H9 (cell line): Measurements from ENCODE around the gene TBC1D5. TPM values are rescaled to one million over a fixed set of nuclear protein-coding genes. Genes with fewer than 3 reads are reported as not detected.

Experiments used
- DNase-seq: peaks from one replicate; pipeline ENCODE4 v3.0.0-alpha.2; 2017
- H2AFZ ChIP-seq: one replicate; pipeline ENCODE4 v1.6.1; 2013; ENCODE audit warnings: mild to moderate bottlenecking, low read length, control low read depth, moderate library complexity
- H2AK5ac ChIP-seq: 2 replicates; pipeline ENCODE4 v1.6.1; 2013; ENCODE audit warnings: low read length, control low read depth, mixed read lengths; ENCODE audit not compliant: insufficient read length
- H2BK120ac ChIP-seq: one replicate; pipeline ENCODE4 v1.6.1; 2013; ENCODE audit warnings: low read depth, mild to moderate bottlenecking, low read length, control low read depth, inconsistent platforms; ENCODE audit not compliant: poor library complexity, severe bottlenecking
- H2BK12ac ChIP-seq: 2 replicates; pipeline ENCODE4 v1.6.1; 2013; ENCODE audit warnings: low read length, control low read depth, mixed read lengths, low read depth; ENCODE audit not compliant: insufficient read length
- H2BK15ac ChIP-seq: 2 replicates; pipeline ENCODE4 v1.6.1; 2013; ENCODE audit warnings: low read depth, low read length, control low read depth
- H2BK20ac ChIP-seq: one replicate; pipeline ENCODE4 v1.6.1; 2013; ENCODE audit warnings: low read depth, mild to moderate bottlenecking, low read length, control low read depth, inconsistent platforms; ENCODE audit not compliant: poor library complexity, severe bottlenecking
- H2BK5ac ChIP-seq: 2 replicates; pipeline ENCODE4 v1.6.1; 2013; ENCODE audit warnings: low read length, control low read depth, mixed read lengths; ENCODE audit not compliant: insufficient read length
- H3K14ac ChIP-seq: 2 replicates; pipeline ENCODE4 v1.6.1; 2013; ENCODE audit warnings: low read length, control low read depth; ENCODE audit not compliant: insufficient read depth
- H3K18ac ChIP-seq: 2 replicates; pipeline ENCODE4 v1.6.1; 2013; ENCODE audit warnings: low read depth, mild to moderate bottlenecking, mixed read lengths, low read length, control low read depth; ENCODE audit not compliant: insufficient read length
- H3K23ac ChIP-seq: 2 replicates; pipeline ENCODE4 v1.6.1; 2013; ENCODE audit warnings: low read length, control low read depth, mixed read lengths, low read depth; ENCODE audit not compliant: insufficient read length
- H3K23me2 ChIP-seq: 2 replicates; pipeline ENCODE4 v1.6.1; 2013; ENCODE audit warnings: low read depth, mild to moderate bottlenecking, mixed read lengths, low read length, control low read depth; ENCODE audit not compliant: insufficient read length, poor library complexity, severe bottlenecking
- H3K27ac ChIP-seq: 2 replicates; pipeline ENCODE4 v1.5.1; 2013; ENCODE audit warnings: low read length, control low read depth, mixed read lengths, low read depth; ENCODE audit not compliant: insufficient read length
- H3K27me3 ChIP-seq: 2 replicates; pipeline ENCODE4 v1.6.1; 2013; ENCODE audit warnings: low read length, control low read depth, inconsistent platforms; ENCODE audit not compliant: insufficient read depth
- H3K4ac ChIP-seq: 2 replicates; pipeline ENCODE4 v1.6.1; 2013; ENCODE audit warnings: low read depth, mild to moderate bottlenecking, control low read depth, inconsistent platforms, low read length, moderate library complexity
- H3K4me1 ChIP-seq: 2 replicates; pipeline ENCODE4 v1.6.1; 2013; ENCODE audit warnings: low read length, control low read depth, inconsistent platforms; ENCODE audit not compliant: insufficient read depth
- H3K4me2 ChIP-seq: 2 replicates; pipeline ENCODE4 v1.6.1; 2013; ENCODE audit warnings: low read length, control low read depth, mixed read lengths; ENCODE audit not compliant: insufficient read length, insufficient read depth
- H3K56ac ChIP-seq: 2 replicates; pipeline ENCODE4 v1.6.1; 2013; ENCODE audit warnings: low read depth, mild to moderate bottlenecking, mixed read lengths, low read length, control low read depth; ENCODE audit not compliant: insufficient read length
- H3K79me1 ChIP-seq: 2 replicates; pipeline ENCODE4 v1.6.1; 2013; ENCODE audit warnings: low read depth, mild to moderate bottlenecking, moderate library complexity, low read length, control low read depth, inconsistent platforms; ENCODE audit not compliant: insufficient read depth, poor library complexity, severe bottlenecking
- H3K79me2 ChIP-seq: 2 replicates; pipeline ENCODE4 v1.6.1; 2013; ENCODE audit warnings: low read length, control low read depth, inconsistent platforms; ENCODE audit not compliant: insufficient read depth
- H3K9ac ChIP-seq: 2 replicates; pipeline ENCODE4 v1.6.1; 2013; ENCODE audit warnings: low read length, control low read depth, mixed read lengths; ENCODE audit not compliant: insufficient read length; ENCODE audit errors: extremely low read depth
- H3K9me3 ChIP-seq: one replicate; pipeline ENCODE4 v1.6.1; 2013; ENCODE audit warnings: low read depth, low read length, inconsistent platforms; ENCODE audit not compliant: control insufficient read depth
- H3T11ph ChIP-seq: one replicate; pipeline ENCODE4 v1.6.1; 2013; ENCODE audit warnings: mild to moderate bottlenecking, low read length, control low read depth, inconsistent platforms
- H4K20me1 ChIP-seq: one replicate; pipeline ENCODE4 v1.6.1; 2013; ENCODE audit not compliant: control insufficient read depth, insufficient read length, insufficient read depth
- H4K5ac ChIP-seq: 2 replicates; pipeline ENCODE4 v1.6.1; 2013; ENCODE audit warnings: low read depth, mild to moderate bottlenecking, mixed read lengths, low read length, control low read depth; ENCODE audit not compliant: insufficient read length
- H4K8ac ChIP-seq: replicated peaks from 2 replicates; pipeline ENCODE4 v1.6.1; 2013; ENCODE audit warnings: low read length, control low read depth, mixed read lengths, low read depth; ENCODE audit not compliant: insufficient read length
- H4K91ac ChIP-seq: 2 replicates; pipeline ENCODE4 v1.6.1; 2013; ENCODE audit warnings: low read depth, mild to moderate bottlenecking, moderate library complexity, mixed read lengths, low read length, control low read depth; ENCODE audit not compliant: insufficient read length
- H3K27ac Mint-ChIP-seq, 3 experiments: 2 replicates in 2 of 3; 3 replicates in 1 of 3; pipeline ENCODE4 v1.8.0; 2020 to 2021; ENCODE audit warnings: mixed read lengths in 3 of 3, mild to moderate bottlenecking in 1 of 3, moderate library complexity in 1 of 3
- H3K27me3 Mint-ChIP-seq: 2 replicates; pipeline ENCODE4 v1.8.0; 2021; ENCODE audit warnings: low read depth, mild to moderate bottlenecking, moderate library complexity, mixed read lengths
- H3K36me3 Mint-ChIP-seq, 3 experiments: 2 replicates in 2 of 3; 3 replicates in 1 of 3; pipeline ENCODE4 v1.8.0; 2020 to 2021; ENCODE audit warnings: low read depth in 3 of 3, mixed read lengths in 3 of 3; ENCODE audit not compliant: insufficient read depth in 1 of 3
- H3K4me1 Mint-ChIP-seq, 2 experiments: 2 replicates each; pipeline ENCODE4 v1.8.0; 2020; ENCODE audit warnings: mixed read lengths in 2 of 2
- H3K4me3 Mint-ChIP-seq, 2 experiments: 2 replicates in 1 of 2; 3 replicates in 1 of 2; pipeline ENCODE4 v1.8.0; 2020 to 2021; ENCODE audit warnings: mild to moderate bottlenecking in 2 of 2, mixed read lengths in 2 of 2, moderate library complexity in 1 of 2
- H3K9me3 Mint-ChIP-seq, 2 experiments: 2 replicates in 1 of 2; 3 replicates in 1 of 2; pipeline ENCODE4 v1.8.0; 2020; ENCODE audit warnings: mild to moderate bottlenecking in 2 of 2, mixed read lengths in 2 of 2, moderate library complexity in 1 of 2
- WGBS: extraction: QIAGEN DNeasy Blood & Tissue Kit; methylation state at CpG from one replicate; pipeline ENCODE4 v1.1.7; 2013; ENCODE audit warnings: missing lambda C conversion rate, low lambda C conversion rate, mixed read lengths; ENCODE audit not compliant: insufficient read length; ENCODE audit errors: extremely low coverage; 5-methylcytosine and 5-hydroxymethylcytosine counted together
- total RNA-seq: library from RNA; stranded (reverse); gene quantifications from 2 replicates; pipeline ENCODE4 v1.2.1, GENCODE V29; 2021
- TF ChIP-seq, protein P1 (sequence below): fragments of 200-600 bp; sonication (generic); conservative IDR thresholded peaks from 3 replicates; pipeline ENCODE4 v1.8.0; 2021; ENCODE audit warnings: antibody characterized with exemption, mild to moderate bottlenecking

The TBC1D5 gene
- total RNA-seq, 1 experiment from 2014 or later, result 25.0 TPM

DNA sequence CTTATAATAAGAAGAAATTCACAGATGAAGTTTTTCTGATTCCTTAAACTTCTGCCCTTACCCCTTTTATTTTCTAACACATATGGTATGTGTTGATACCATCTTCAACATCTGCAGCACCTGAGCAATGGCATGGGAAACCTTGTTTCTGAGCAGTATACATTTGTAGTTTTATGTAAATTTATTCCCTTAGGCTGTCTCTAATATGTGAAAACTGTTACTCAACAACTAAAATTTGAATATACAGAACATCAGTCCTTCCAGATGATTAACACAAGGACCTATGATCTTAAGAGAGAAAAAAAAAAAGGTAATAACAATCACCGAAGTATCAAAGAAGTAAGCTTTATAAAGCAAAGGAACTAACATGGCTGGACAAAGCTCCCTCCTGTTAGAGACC lies 190.5 kb downstream of the TBC1D5 start:
- DNase-seq, result no peak
- TF ChIP-seq, protein P1, sequence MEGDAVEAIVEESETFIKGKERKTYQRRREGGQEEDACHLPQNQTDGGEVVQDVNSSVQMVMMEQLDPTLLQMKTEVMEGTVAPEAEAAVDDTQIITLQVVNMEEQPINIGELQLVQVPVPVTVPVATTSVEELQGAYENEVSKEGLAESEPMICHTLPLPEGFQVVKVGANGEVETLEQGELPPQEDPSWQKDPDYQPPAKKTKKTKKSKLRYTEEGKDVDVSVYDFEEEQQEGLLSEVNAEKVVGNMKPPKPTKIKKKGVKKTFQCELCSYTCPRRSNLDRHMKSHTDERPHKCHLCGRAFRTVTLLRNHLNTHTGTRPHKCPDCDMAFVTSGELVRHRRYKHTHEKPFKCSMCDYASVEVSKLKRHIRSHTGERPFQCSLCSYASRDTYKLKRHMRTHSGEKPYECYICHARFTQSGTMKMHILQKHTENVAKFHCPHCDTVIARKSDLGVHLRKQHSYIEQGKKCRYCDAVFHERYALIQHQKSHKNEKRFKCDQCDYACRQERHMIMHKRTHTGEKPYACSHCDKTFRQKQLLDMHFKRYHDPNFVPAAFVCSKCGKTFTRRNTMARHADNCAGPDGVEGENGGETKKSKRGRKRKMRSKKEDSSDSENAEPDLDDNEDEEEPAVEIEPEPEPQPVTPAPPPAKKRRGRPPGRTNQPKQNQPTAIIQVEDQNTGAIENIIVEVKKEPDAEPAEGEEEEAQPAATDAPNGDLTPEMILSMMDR, result no peak
- Histone ChIP-seq H3K79me2 (no peaks in the 10 kb centered on the region), H2AK5ac (no peak overlapping the region), H3T11ph (no peak overlapping the region), H4K8ac (no peak overlapping the region), H3K27ac (no peak overlapping the region), H2BK12ac (no peak overlapping the region), H2BK120ac (no peak overlapping the region), H3K4ac (no peak overlapping the region), H3K23me2 (no peaks in the 10 kb centered on the region), H3K18ac (no peak overlapping the region), H3K56ac (no peak overlapping the region), H3K4me2 (no peak overlapping the region), H3K4me1 (no peaks in the 10 kb centered on the region; the same call in 1 of the 2 replicates), H2BK15ac (no peak overlapping the region), H3K9me3 (no peaks in the 10 kb centered on the region), H3K79me1 (no peaks in the 10 kb centered on the region), H2AFZ (no peak overlapping the region), H2BK20ac (no peak overlapping the region), H4K5ac (no peak overlapping the region), H4K20me1 (no peaks in the 10 kb centered on the region), H3K27me3 (no peaks in the 10 kb centered on the region), H3K9ac (no peak overlapping the region), H2BK5ac (no peak overlapping the region), H4K91ac (no peak overlapping the region), H3K23ac (no peak overlapping the region), H3K14ac (no peak overlapping the region)
- Mint-ChIP-seq H3K36me3 (no peaks in the 10 kb centered on the region), H3K4me1 (peaks cover 35 to 56% of the 10 kb centered on the region in 2 experiments), H3K4me3 (no peak overlapping the region), H3K27ac (0 out of 7 replicates have a peak overlapping the region, but pooled peaks of 1 of the 3 experiments have one; percentile 0), H3K9me3 (no peaks in the 10 kb centered on the region; a peak in 1 of 5 replicates), H3K27me3 (no peaks in the 10 kb centered on the region)
- WGBS, result no CpG with 5 or more reads among the region's 1 CpG
